ENCODE results near the gene SEMA6A.

The SEMA6A gene

GRCh38 chr5:116411101-116411571 is 163.5 kb downstream of the SEMA6A start:
- DNase-seq (ENCODE audit: low spot score) = no peak
- TF ChIP-seq CTCF (IDR thresholded peaks at IDR 0.05; ENCODE audit: extremely low read depth, missing control alignments) = no peak

DNA sequence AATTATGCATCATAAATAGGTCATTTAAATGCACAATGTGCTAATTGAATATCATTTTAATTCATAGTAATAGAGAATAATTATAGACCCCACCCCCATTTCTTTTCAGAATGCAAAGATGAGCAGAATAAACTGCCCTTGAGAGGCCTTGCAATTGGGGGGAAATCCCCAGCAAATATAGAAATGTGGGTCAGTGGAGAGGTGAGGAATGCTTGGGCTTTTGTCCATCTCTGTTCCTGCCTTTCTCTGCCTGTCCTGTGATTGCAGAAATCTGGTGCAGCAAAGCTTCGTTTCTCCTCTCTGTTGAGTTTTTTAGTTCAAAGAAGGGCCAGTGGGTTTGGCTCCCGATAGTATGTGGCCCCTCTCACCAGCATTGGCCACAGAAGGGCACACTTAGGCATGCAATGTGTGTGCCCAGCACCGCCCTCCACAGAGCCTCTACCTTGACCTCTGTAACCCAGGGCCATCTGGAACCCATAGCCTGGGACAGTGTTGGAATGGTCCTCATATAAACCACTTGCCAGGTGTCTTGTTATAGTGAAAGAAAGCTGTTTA is 164.2 kb downstream of the SEMA6A start:
- TF ChIP-seq CTCF (IDR thresholded peaks at IDR 0.05; ENCODE audit: extremely low read depth, missing control alignments) = no peak
- no peak for DNase-seq (ENCODE audit: low spot score)

- DNase-seq (ENCODE audit: low spot score) = no peak
- TF ChIP-seq CTCF (IDR thresholded peaks at IDR 0.05; ENCODE audit: extremely low read depth, missing control alignments) = no peak
Observed at GRCh38 chr5:116409591-116410296, 164.9 kb downstream of the SEMA6A start.

DNA sequence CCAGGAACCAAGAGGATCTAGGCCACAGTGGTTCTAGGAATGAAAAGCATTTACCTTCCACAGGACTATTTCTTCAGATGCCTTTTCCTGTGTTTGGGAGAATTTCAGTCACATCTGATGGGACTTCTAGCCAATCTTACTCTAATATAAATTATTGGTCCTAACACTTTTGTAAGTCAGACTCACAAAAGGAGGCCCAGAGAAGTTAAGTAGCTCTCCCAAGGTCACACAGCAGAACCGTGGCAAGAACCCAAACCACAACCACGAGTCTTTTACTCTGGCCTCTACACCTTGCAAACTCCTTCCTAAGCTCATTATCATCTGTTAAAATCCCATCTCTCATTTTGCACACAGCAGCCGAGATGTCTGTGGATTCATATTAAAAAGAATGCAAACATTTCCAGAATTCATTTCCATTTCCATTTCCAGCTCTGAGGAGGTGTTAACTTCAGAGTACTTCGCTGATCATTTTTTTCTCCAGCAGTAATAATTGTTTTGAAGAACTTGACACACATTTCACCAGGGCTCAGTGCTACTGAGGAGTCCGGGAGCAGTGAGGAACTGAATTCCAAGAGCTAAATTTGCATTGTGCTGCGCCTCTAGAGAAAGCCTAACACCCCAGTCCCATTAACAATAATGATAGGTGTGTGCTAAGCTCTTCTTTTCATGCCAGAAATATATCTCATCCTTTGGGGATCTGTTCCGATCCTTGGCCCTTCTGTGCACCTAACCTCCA is 168.1 kb downstream of the SEMA6A start:
- no peak for TF ChIP-seq CTCF (IDR thresholded peaks at IDR 0.05; ENCODE audit: extremely low read depth, missing control alignments)
- no peak for DNase-seq (ENCODE audit: low spot score)

DNA sequence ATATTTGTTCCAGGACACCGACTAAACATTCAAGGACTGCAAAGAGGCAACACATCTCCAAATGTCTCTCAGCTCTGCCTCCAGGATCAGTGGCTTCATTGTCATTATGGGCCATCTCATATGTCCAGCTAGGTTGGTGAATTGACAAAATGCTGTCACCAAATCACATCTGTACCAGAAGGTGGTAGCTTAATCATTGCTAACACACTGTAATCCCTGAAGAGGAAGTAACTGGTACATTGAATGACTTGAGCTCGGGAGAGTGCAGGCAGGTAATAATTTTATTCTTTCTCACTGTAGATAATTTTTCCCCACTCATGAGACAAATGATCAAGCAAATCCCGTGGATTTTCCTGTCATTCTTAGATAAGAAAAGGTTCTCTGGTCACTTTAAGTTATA is 169.8 kb downstream of the SEMA6A start:
- no peak for TF ChIP-seq CTCF (IDR thresholded peaks at IDR 0.05; ENCODE audit: extremely low read depth, missing control alignments)

GRCh38 chr5:116404016-116404415 is 170.6 kb downstream of the SEMA6A start:
- DNase-seq (ENCODE audit: low spot score) = no peak
- no peak for TF ChIP-seq CTCF (IDR thresholded peaks at IDR 0.05; ENCODE audit: extremely low read depth, missing control alignments)

More for the DNA sequence above, 169.8 kb downstream of the SEMA6A start:
- no peak for DNase-seq (ENCODE audit: low spot score)

GRCh38 chr5:116402235-116402634 is 172.4 kb downstream of the SEMA6A start:
- TF ChIP-seq CTCF (IDR thresholded peaks at IDR 0.05; ENCODE audit: extremely low read depth, missing control alignments) = no peak
- DNase-seq (ENCODE audit: low spot score) = no peak

All from GM20000 (cell line).